AG04450 (cell line): ENCODE data around the gene FUZ. TPM values are rescaled to one million over a fixed set of nuclear protein-coding genes. Genes with fewer than 3 reads are reported as not detected.

ENCODE experiments used
- CTCF ChIA-PET: fragments of 300-600, 350-600 bp; formaldehyde crosslinking; extraction: SDS; loops from one replicate; lab custom pipeline; 2022; ENCODE audit warnings: antibody characterized with exemption, inconsistent platforms; lab: Charles Lee
- POLR2A ChIA-PET: fragments of 350-600 bp; formaldehyde crosslinking; extraction: SDS; loops from one replicate; lab custom pipeline; 2021; ENCODE audit warnings: antibody characterized with exemption, inconsistent platforms; lab: Yijun Ruan, JAX
- DNase-seq: peaks from one replicate; pipeline ENCODE4 v3.0.0-alpha.2; 2011; ENCODE audit warnings: low read depth, low spot score
- H3K27ac ChIP-seq: one replicate; pipeline ENCODE4 v1.5.1; 2012; ENCODE audit warnings: low read depth, low read length, control low read depth
- H3K27me3 ChIP-seq: one replicate; pipeline ENCODE4 v1.6.0; 2012; ENCODE audit warnings: low read length; ENCODE audit not compliant: control insufficient read depth, insufficient read depth
- H3K4me3 ChIP-seq: 2 replicates; pipeline ENCODE4 v1.5.1; 2011; ENCODE audit warnings: mild to moderate bottlenecking, low read depth, low read length, control low read depth
- H3K9me3 ChIP-seq: 2 replicates; pipeline ENCODE4 v1.5.1; 2012; ENCODE audit warnings: low read length; ENCODE audit not compliant: control insufficient read depth, insufficient read depth
- polyA plus RNA-seq: library from polyadenylated mRNA; depleted of rRNA; stranded (reverse); fragments of >200 nt; gene quantifications from 2 replicates; pipeline ENCODE4 v1.2.3, GENCODE V29; 2011
- TF ChIP-seq, protein P1 (sequence below): IDR thresholded peaks from 2 replicates; pipeline ENCODE4 v1.5.1; 2011; ENCODE audit warnings: low read depth, low read length, control low read depth, inconsistent platforms

The FUZ gene
- polyA plus RNA-seq, 1 experiment, result 9.0 TPM

- ChIA-PET POLR2A (interaction anchor here (1.1 to 2.3 kb wide), 2 partner anchors 9 to 12 kb away, joined by 4 to 5 read pairs; no protein-coding TSS in a partner anchor), CTCF (no interaction called here)
These were observed 44.7 kb upstream of the FUZ start for GRCh38 chr19:49857838-49858087.

GRCh38 chr19:49857061-49857837, 44.2 kb upstream of the FUZ start:
- peak overlapping the region; percentile 39 for H3K27ac ChIP-seq
- ChIA-PET POLR2A (interaction anchor here (1.1 to 2.3 kb wide), 2 partner anchors 9 to 12 kb away, joined by 4 to 5 read pairs; no protein-coding TSS in a partner anchor), CTCF (no interaction called here)
- no peaks in the 10 kb centered on the region; the same call in 1 of the 2 replicates for H3K9me3 ChIP-seq
- DNase-seq, result no peak
- TF ChIP-seq, protein P1, sequence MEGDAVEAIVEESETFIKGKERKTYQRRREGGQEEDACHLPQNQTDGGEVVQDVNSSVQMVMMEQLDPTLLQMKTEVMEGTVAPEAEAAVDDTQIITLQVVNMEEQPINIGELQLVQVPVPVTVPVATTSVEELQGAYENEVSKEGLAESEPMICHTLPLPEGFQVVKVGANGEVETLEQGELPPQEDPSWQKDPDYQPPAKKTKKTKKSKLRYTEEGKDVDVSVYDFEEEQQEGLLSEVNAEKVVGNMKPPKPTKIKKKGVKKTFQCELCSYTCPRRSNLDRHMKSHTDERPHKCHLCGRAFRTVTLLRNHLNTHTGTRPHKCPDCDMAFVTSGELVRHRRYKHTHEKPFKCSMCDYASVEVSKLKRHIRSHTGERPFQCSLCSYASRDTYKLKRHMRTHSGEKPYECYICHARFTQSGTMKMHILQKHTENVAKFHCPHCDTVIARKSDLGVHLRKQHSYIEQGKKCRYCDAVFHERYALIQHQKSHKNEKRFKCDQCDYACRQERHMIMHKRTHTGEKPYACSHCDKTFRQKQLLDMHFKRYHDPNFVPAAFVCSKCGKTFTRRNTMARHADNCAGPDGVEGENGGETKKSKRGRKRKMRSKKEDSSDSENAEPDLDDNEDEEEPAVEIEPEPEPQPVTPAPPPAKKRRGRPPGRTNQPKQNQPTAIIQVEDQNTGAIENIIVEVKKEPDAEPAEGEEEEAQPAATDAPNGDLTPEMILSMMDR, result no peak
- H3K4me3 ChIP-seq, result no peak overlapping the region
- H3K27me3 ChIP-seq, result no peaks in the 10 kb centered on the region

More at GRCh38 chr19:49857838-49858087, 44.7 kb upstream of the FUZ start:
- no peak for DNase-seq
- H3K27me3 ChIP-seq, result no peaks in the 10 kb centered on the region
- TF ChIP-seq, protein P1, result no peak
- H3K27ac ChIP-seq, result peak overlapping the region; percentile 39
- no peaks in the 10 kb centered on the region; the same call in 1 of the 2 replicates for H3K9me3 ChIP-seq
- H3K4me3 ChIP-seq, result no peak overlapping the region

- H3K9me3 ChIP-seq, result no peaks in the 10 kb centered on the region; the same call in 1 of the 2 replicates
- H3K27ac ChIP-seq, result no peak overlapping the region
- CTCF ChIA-PET, result no interaction called here
- TF ChIP-seq, protein P1, result no peak
- H3K27me3 ChIP-seq, result no peaks in the 10 kb centered on the region
- DNase-seq, result no peak
- POLR2A ChIA-PET, result interaction anchor here (2.3 kb wide), 1 partner anchor 13 kb away, joined by 5 read pairs; no protein-coding TSS in a partner anchor
- no peak overlapping the region for H3K4me3 ChIP-seq
These were observed 43.5 kb upstream of the FUZ start for GRCh38 chr19:49856574-49857021.

- H3K9me3 ChIP-seq, result no peaks in the 10 kb centered on the region; the same call in 1 of the 2 replicates
- TF ChIP-seq, protein P1, result no peak
- ChIA-PET POLR2A (no interaction called here), CTCF (no interaction called here)
- DNase-seq, result no peak
- H3K27ac ChIP-seq, result no peak overlapping the region
- H3K27me3 ChIP-seq, result no peaks in the 10 kb centered on the region
- H3K4me3 ChIP-seq, result no peak overlapping the region
These were observed 42.8 kb upstream of the FUZ start for GRCh38 chr19:49855676-49856573.
